GM18519 (cell line): ENCODE results near the gene HCFC2.
A peak's percentile ranks its signal among the peaks of the same experiment; 100 is the strongest.

ENCODE experiments used
- ATAC-seq: cut with Tn5 transposase; IDR thresholded peaks from one replicate; pipeline ENCODE4 v1.9.1; 2021; ENCODE audit warnings: mild to moderate bottlenecking, moderate library complexity; ENCODE audit not compliant: unreplicated experiment, low FRiP score

The HCFC2 gene

DNA sequence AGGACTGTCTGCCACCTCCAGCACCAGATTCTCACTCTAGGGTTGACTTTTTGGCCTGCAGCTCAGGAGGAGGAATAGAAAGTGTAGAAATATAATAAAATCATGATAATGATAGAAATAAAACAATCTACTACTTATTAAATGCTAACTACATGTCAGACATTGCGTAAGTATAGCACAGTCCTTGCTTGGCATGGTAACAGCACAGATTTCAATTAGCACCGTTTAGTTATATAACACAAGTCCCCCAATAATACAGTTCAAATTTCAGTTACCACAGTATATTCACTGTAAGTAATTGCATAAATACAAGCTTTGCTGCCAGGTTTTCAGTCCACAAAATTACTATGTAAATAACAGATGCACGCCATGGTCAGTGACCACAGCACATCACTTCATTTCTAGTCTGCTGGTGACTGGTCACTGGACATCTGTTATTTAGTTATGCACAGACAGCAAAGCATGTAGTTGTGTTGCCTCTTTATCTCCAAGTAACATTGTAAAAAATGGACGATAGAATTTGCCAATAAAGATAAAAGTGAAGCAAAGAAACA, 7.8 kb upstream of the HCFC2 start:
- ATAC-seq = no peak

DNA sequence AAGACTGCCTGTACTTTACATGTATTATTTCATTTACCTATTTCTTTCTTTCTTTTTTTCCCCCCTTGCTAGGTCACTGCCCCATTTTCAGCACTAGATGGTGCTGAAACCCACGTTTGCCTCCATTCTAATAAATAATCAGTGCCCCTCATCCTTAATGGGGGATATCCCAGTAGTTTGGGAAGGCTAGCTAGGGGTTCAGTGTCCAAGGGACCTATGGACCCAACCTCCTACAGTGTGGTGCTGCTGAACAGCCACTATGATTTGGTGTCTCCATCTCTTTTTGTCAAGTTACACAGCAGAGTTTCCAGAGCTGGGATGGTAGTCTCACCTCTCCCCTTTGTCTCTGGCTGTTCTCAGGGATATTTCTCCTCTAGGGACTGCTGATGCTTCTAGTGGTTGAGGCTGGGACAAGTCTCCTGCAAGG, 6.5 kb upstream of the HCFC2 start:
- ATAC-seq = no peak

DNA sequence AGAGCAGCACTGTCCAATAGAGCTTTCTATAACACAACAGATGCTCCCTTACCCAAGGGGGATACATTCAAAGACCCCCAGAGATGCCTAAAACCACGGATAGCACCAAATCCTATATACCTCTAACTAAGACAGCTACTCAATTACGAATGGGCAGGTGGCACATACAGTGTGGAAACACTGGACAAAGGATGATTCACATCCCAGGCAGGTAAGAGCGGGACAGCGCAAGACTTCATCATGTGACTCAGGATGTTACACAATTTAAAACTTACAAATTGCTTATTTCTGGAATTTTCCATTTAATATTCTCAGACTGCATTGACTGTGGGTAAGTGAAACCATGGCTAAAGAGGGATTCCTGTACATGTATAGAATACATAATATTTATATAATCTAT, 5.5 kb upstream of the HCFC2 start:
- ATAC-seq = no peak

DNA sequence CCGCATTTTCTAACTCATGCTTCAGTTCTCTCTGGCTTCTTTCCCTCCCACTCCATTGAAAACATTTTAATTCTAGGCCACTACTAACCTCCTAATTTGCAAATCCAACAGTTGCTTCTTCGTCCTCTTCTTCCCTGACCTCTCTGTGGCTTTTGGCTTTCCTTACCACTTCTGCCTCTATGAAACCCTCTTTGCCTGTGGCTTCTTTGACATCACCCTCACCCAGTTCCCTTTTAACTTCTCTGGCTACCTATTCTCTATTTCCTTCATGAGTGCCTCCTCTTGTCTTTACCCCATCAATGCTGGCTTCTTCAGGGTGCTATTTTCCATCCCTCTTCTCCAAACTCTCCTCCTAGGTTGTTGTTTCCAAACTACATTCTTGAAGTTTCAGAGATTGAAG, 4.4 kb upstream of the HCFC2 start:
- ATAC-seq = no peak

DNA sequence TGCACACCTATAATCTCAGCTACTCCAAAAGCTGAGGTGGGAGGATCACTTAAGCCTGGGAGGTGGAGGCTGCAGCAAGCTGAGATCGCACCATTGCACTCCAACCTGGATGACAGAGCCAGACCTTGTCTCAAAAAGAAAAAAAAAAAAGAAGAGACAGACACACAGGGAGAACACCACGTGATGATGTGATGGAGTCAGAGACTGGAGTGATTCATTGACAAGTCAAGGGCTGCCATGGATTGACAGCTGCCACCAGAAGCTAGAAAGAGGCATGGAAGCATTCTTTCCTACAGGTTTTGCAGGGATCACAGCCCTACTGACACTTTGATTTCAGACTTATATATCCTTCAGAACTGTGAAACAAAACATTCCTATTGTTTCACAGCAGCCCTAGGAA, 3.5 kb upstream of the HCFC2 start:
- no peak for ATAC-seq

DNA sequence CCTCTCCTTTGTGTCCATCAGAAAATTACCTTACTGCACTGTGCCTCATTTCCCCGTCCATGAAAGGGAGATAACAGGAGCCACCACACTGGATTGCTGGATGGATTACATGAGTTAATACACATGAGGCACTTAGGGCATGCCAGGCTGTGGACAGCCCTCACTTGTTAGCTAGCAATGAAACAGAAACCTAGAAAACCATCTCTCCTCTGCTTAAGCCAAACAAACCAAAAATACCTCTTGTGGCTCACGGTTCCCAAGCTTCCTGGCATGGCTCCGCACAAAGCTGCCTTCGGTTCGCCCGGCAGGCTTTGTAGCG, 660 bp upstream of the HCFC2 start:
- peak; percentile 22 for ATAC-seq

DNA sequence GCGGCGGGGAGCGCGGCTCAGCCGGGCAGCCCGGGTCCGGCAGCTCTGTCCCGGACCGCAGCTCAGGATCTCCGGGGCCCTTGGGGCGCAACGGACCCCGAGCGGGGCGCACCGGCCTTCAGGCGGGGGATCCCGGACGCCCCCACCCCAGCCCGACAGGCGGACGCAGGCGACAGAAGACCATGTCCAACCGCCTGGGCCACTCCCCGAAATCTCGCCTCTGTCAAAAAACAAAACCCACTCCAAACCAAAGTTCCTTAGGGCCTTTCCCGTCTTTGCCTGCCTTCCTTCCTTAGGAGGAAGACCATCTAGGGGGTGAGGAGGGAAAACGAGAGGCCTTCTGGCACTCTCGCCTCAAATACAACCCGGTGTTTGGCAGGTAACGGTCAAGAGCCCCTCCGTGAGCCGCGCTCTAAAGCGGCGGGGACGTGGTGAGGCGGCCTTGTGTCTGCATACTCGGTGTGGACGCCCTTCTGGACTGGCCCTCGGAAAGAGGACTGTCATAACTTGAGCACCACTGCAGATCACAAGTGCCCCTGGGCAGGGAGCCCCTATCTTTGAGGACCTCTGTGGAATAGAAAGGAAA, 604 bp downstream of the HCFC2 start:
- ATAC-seq = no peak

DNA sequence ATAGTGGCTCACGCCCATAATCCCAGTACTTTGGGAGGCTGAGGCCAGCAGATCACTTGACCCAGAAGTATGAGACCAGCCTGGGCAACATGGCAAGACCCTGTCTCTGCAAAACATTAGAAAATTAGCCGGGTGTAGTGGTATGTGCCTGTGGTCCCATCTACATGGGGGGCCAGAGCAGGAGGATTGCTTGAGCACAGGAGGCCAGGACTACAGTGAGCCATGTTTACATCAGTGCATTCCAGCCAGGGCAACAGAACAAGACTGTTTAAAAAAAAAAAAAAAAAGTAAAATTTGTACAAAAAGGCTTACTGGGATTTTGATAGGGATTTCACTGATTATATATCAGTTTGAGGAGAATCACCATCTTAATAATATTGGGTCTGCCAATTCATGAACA, 7.8 kb downstream of the HCFC2 start:
- ATAC-seq = no peak

DNA sequence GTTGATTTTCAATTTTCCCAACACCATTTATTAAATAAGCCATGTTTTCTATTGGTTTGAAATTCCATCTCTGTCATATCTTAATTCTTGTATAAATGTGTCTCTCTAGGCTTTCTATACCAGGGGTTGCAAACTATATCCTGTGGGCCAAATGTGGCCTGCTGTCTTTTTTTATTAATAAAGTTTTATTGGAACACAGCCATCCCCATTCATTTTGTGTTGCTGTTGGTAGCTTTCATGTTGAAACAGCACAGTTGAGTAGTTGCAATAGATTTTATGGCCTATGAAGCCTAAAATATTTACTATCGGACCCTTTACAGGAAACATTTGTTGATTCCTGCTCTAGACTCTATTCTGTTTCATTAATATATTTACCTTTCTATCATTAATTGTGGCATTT, 9.4 kb downstream of the HCFC2 start:
- no peak for ATAC-seq

DNA sequence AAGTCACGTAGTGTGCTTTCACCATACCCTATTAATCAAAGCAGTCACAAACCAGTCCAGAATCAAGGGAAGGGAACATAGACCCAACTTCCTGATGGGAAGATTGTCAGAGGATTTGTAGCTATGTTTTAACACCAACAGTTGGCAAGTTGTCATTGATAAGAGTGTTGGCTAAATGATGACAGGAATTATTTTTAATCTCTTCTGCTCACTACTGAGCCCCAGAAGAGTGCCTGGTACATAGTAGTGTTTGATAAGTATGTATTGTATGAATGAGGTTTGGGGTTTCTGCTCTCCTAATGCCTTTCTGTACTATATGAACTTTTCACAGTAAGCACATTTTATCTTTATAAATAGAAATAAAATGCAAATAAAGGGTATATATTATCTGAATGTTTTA, 14.7 kb downstream of the HCFC2 start:
- ATAC-seq = no peak

DNA sequence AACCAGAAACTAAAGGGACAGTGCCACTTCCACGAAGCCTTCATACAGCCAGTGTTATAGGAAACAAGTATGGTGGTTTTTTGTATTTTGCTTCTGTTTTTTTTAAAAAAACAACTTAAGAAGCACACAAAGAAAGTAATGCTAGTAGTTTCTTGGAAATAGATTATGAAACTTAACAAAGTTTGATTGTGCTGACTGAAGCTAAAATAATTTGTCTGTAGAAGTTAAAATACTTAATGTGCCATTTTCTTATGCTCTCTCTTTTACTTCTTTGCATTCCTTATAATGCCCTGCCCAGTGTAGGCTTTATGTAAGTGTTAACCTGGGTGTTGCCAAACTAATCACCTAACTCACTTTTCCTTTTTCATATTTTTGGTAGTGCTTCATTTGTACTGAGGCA, 16.4 kb downstream of the HCFC2 start:
- no peak for ATAC-seq

DNA sequence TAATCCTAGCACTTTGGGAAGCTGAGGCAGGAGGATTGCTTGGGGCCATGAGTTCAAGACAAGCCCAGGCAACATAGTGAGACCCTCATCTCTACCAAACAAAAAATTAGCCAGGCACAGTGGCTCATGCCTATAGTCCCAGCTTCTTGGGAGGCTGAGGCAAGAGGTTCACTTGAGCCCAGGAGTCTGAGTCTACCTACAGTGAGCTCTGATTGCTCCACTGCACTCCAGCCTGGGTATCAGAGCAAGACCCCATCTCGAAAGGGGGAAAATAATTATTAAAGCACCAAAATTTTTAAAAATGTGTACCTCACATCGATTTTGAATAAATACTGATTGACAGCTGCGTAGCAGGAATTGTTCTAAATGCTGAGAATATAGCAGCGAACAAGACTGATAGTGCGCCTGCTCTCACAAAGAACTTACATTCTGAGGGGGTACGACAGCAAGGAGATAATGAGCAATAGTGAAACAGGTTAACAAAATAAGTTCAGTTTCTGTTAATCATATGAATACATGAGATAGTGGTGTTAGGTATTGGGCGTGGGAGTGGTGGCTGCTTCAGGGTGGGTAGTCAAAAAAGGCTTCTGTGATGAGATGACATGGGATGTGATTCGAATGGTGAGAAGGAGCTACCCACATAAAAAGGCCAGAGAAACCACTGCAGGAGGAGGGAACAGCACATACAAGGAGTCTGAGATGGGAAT, 19.6 kb downstream of the HCFC2 start:
- no peak for ATAC-seq

DNA sequence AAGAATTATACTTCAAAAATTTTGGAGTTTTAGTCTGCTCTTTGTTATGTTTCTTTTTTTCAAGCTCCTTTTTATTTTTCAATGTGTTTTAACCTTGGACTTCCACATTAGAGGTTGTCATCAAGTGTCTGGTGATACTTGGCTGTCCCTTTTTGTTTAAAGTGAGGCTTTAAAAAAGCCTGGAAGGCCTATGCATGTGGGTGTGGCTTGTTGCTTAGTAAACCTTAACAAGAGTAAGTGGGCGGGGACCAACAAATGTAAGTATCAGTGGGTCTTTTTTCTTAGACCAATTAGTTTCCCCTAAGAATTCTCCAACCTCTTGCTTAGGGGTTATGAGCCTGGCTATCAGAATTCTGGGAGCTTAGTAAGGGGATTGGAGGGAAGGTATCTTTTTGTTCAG, 26.4 kb downstream of the HCFC2 start:
- ATAC-seq = no peak

DNA sequence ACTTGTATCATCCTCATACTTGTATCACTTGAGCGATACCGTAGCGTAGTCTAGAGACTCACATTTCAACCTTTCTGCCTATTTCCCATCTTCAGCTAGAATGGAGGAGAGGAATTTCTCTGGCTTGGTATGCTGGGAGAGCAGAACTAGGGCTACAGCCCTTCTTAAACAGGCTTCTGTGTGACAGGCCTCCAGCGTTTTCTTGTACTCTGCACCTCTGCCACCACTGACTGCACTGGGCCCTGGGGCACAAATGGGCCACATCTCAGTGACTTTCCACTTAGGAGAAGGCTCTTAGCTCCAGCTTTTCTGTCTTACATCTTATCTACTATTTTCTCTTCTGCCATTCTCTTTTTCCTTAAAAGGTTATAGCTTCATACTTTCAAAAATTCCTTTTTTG, 26.8 kb downstream of the HCFC2 start:
- ATAC-seq = no peak

DNA sequence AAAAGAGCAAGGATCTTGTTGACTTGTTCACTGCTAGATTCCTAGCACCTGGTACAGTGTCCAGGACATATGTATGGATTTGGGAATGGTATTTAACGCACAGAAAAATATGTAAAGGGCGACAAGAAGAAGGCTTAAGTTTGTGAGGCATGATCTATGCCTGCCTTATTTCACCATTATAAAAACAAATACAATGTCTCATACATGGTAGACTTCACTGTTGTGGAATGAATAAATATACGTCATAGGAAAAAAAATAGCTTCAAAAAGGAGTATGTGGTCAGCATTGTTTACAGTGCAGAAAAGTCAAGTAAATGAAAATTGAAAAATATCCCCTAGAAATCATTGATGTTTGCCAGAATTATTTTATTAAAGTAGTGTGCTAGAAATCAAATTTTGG, 30.0 kb downstream of the HCFC2 start:
- ATAC-seq = no peak

DNA sequence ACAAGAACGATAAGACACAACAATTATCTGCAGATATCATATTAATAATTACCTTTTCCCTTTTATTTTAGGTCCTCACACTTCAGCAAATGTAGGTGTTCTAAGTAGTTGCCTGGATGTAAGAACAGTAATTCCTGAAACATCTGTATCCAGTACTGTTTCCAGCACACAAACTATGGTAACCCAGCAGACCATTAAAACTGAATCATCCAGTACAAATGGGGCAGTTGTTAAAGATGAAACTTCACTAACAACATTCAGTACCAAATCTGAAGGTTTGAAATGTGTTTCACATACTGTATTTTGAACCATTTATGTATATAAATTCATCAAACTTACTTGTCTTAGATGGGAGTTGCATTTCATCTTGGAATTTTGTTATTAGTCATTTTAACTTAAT, 31.0 kb downstream of the HCFC2 start:
- no peak for ATAC-seq

DNA sequence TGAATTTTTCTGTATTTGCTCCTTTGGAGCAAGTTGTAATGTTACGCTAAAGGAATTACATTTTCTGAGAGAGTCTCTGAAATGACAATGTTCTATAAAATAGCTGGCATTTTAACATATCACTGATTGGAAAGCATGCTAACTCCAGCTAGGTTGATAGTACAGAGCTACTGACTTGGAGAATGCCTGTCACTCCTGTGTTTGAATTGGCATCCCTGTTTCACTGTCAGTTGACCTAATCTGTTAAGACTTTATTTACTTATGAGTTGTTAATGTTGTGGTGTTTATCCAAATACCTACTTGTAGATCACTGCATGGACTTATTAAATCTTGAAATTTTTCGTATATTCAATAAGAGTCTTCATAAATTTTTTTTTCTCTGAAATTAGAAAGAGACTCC, 33.6 kb downstream of the HCFC2 start:
- ATAC-seq = no peak

DNA sequence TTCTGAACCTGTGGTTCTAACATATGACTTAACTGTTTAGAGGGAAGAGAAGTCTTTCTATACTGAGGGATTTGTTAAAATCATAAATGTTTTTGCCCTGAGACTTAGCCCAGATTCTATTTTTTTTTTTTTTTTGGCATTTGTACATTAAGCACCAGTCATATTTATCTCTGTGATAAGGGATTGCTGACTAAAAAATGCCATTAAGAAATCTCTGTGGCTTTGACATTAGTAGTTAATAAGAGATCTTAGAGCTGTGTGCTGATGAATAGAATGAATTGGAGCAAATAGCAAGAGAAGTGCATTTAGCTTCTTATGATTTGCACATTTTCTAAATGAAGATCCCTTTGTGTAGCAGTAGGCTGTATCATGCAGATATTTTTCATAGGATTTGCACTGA, 41.1 kb downstream of the HCFC2 start:
- no peak for ATAC-seq

DNA sequence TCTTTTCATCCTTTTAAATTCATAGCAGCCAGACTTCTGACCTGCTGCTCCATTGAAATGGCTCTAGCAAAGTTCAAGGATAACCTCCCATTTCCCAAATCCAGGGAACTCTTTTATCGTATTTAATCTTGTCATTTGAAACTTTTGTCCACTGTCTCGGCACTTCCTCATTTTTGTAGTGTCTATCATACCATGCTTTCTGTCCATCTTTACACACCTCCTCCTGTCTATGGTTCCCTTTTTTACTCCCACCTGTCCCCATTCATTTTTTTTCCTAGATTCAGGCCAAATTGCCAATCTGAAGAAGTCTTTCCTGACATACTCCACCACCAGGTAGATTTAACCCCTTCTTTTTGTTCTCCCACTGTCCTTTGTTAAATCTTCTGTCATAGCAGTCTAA, 42.6 kb downstream of the HCFC2 start:
- ATAC-seq = no peak

DNA sequence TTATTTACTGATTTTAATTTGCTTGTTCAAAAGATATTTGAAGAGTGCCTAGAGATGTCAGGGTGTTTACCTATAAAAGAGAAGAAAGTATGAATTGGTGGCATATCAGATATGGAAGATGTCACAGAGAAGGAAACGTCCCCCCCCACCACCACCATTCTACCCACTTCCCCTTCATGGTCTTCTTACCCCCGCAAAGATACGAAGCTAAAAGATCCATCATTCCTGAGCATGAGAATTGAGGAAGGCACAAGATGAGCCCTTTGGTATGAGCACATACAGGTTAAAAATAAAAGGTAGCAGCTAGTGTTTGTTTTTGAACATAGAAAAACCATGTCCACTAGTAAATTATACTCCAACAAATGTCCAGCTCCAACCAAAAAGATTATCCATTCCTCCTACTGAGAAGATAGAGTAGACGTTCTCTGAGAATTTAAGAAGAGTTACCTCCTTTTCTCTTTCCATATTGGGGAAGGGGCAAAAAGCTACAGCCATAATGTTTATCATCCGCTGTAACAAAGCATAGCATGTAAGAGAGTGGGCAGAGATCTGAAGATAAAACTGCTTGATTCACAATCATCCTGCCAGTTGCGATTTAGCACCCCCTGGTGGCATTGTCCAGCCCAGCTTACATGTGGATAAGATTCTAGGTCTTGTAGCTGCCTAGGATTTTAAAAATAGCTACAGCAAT, 44.6 kb downstream of the HCFC2 start:
- ATAC-seq = peak; percentile 59

DNA sequence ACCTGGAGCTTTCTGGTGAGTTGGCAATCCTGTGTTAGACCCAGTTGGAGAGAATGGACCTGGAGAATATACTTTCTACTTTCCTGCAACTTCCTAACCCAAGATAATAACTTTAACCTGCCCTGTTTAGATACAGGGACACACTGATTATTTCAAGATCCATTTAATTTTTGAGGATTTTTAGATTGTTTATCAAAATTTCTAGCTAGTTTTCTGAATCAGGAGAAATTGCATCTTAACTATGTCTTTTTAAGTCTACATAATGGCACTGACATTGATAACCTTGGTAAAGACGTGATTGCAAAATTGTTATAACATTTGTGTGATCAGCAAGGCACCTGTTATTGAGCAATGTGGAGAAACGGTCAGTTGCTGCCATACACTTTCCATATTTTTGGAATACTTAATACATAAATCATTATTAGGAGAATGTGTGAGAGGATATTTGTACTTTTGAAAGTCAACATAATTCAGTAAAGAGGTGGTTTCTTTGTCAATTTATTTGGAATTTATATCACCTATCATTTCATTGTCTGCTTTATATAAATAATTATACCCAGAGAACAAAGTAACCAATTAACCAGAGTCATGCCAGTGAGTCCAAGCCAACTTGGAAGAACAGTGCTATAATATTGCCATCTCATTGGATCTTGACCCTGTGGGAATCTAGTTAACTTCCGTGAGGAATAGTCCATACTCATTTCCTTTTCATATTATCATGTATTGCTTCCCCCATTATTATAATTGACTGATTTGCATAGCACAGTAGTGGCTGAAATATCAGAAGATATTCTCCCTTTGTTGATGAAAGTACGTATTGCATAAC, 45.3 kb downstream of the HCFC2 start:
- no peak for ATAC-seq
